Ascending aorta (tissue), 2 donors: ENCODE data around the gene MRPS23. TPM values are rescaled to one million over a fixed set of nuclear protein-coding genes. Genes with fewer than 3 reads are reported as not detected.

ENCODE experiments used
- DNase-seq, 2 donors: peaks; one replicate each; pipeline ENCODE4 v3.0.0-alpha.2; 2019; ENCODE audit warnings: low spot score in 2 of 2
- H3K27ac ChIP-seq, 2 donors: fragments of 200-600 bp; sonication (generic); one replicate each; pipeline ENCODE4 v1.5.1; 2016 to 2017; ENCODE audit warnings: mild to moderate bottlenecking in 1 of 2
- H3K27me3 ChIP-seq: fragments of 200-600 bp; sonication (generic); one replicate; pipeline ENCODE4 v1.5.1; 2017
- H3K36me3 ChIP-seq, 2 donors: fragments of 200-600 bp; sonication (generic); one replicate each; pipeline ENCODE4 v1.5.1; 2016
- H3K4me1 ChIP-seq, 2 donors: fragments of 200-600 bp; sonication (generic); one replicate each; pipeline ENCODE4 v1.5.1; 2016 to 2017; ENCODE audit warnings: mild to moderate bottlenecking in 1 of 2
- H3K4me3 ChIP-seq, 2 donors: fragments of 200-600 bp; sonication (generic); one replicate each; pipeline ENCODE4 v1.5.1; 2016 to 2017; ENCODE audit warnings: mild to moderate bottlenecking in 1 of 2
- H3K9me3 ChIP-seq, 2 donors: fragments of 200-600 bp; sonication (generic); one replicate each; pipeline ENCODE4 v1.5.1; 2016
- CTCF ChIP-seq, 3 experiments: fragments of 200-600 bp in 2 of 3; fragments of 450-650 bp in 1 of 3; sonication (generic) in 2 of 3; IDR thresholded peaks; one replicate each; pipeline ENCODE4 v1.5.1; 2016 to 2019; ENCODE audit warnings: antibody characterized with exemption in 3 of 3, mild to moderate bottlenecking in 1 of 3, moderate library complexity in 1 of 3
- intact Hi-C: fragments of 100-400 bp; cut with DNase I; formaldehyde crosslinking; loops from one replicate; pipeline ENCODE4 v1.15.1; 2023
- total RNA-seq: library from RNA; depleted of rRNA; stranded (reverse); fragments of >200 nt; gene quantifications from one replicate; pipeline ENCODE4 v1.1.0, GENCODE V29; 2016

MRPS23 gene
- total RNA-seq, 1 donor from 2014 or later = 2.0 TPM

DNA sequence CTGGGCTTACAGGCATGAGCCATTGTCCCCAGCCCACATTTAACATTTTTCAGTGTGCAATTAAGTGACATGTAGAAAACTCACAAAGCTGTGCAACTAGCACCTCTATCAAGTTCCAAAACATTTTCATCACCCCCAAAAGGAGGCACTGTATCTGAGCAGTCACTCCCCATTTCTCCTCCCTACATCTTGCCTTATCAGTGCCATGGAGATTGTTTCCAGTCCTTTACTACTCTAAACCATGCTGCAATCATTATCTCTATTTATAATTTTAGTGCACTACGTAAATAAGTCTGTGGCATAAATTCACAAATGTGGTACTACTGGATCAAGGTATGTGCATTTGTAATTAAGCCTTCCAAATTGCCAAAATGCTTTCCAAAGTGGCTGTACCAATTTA, 7.6 kb downstream of the MRPS23 start:
- no peak for DNase-seq
- Histone ChIP-seq H3K36me3 (peaks cover 31 to 39% of the 10 kb centered on the region in 2 donors), H3K4me3 (no peak overlapping the region), H3K27me3 (no peaks in the 10 kb centered on the region), H3K9me3 (no peaks in the 10 kb centered on the region), H3K4me1 (no peaks in the 10 kb centered on the region), H3K27ac (no peak overlapping the region)
- TF ChIP-seq CTCF (IDR thresholded peaks at IDR 0.05) = no peak
- intact Hi-C loops = no loop called here

- TF ChIP-seq CTCF (IDR thresholded peaks at IDR 0.05) = no peak
- intact Hi-C loops = loop anchor here (10.0 kb wide), 1 partner anchor 395 kb away; no protein-coding TSS in a partner anchor
- Histone ChIP-seq H3K4me3 (no peak overlapping the region), H3K9me3 (no peaks in the 10 kb centered on the region), H3K27ac (no peak overlapping the region), H3K4me1 (peaks cover 2 to 5% of the 10 kb centered on the region in 2 donors), H3K36me3 (peaks cover 31 to 40% of the 10 kb centered on the region in 2 donors), H3K27me3 (no peaks in the 10 kb centered on the region)
- DNase-seq = no peak
Observed at GRCh38 chr17:57839571-57839923, 10.3 kb downstream of the MRPS23 start.

DNA sequence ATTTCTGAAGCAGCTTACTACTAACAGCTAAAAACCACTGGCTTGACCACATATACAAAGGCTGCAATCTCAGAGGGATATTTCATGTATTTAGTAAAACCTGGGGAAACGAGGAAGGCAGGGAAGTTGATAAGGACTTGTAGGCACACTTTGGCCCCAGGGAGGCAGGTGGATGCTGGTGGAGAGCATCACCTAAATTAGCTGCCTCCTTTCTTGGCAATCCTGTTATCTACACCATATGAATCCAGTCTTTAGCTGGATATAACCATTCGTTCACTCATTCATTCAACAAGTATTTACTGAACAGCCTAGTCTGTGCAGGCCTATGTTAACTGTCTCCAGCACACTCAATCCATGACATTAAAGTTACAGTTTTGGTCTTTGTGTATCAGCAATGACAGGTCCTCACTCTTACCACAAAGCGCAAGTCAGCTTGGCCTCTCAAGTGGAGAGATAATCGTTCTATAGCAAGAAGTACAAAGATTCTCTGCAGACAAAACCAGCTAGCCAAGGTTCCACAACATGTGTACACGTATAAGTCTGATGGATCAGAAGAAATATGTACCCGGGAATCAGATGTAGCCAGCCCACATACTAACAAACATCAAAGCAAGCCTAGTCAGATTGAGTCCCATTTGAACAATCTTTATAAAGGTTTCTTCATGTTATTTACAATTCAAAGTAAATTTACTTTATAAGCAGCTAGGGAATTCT, 10.8 kb downstream of the MRPS23 start:
- no peak for TF ChIP-seq CTCF (IDR thresholded peaks at IDR 0.05)
- H3K9me3 ChIP-seq = no peaks in the 10 kb centered on the region
- peaks cover 31 to 40% of the 10 kb centered on the region in 2 donors for H3K36me3 ChIP-seq
- H3K27me3 ChIP-seq = no peaks in the 10 kb centered on the region
- peak in 1 of 2 donors; percentile 4 for DNase-seq
- H3K4me3 ChIP-seq = no peak overlapping the region
- H3K4me1 ChIP-seq = peaks cover 4 to 7% of the 10 kb centered on the region in 2 donors
- H3K27ac ChIP-seq = no peak overlapping the region
- intact Hi-C loops = loop anchor here (10.0 kb wide), 1 partner anchor 394 kb away; no protein-coding TSS in a partner anchor

- intact Hi-C loops = loop anchor here (10.0 kb wide), 1 partner anchor 394 kb away; no protein-coding TSS in a partner anchor
- no peaks in the 10 kb centered on the region for H3K27me3 ChIP-seq
- peak in 1 of 2 donors; percentile 30 for DNase-seq
- no peak overlapping the region for H3K4me3 ChIP-seq
- no peaks in the 10 kb centered on the region for H3K9me3 ChIP-seq
- no peak for TF ChIP-seq CTCF (IDR thresholded peaks at IDR 0.05)
- H3K27ac ChIP-seq = no peak overlapping the region
- peaks cover 31 to 40% of the 10 kb centered on the region in 2 donors for H3K36me3 ChIP-seq
- peaks cover 9 to 13% of the 10 kb centered on the region in 2 donors for H3K4me1 ChIP-seq
Observed at GRCh38 chr17:57838453-57838852, 11.4 kb downstream of the MRPS23 start.

DNA sequence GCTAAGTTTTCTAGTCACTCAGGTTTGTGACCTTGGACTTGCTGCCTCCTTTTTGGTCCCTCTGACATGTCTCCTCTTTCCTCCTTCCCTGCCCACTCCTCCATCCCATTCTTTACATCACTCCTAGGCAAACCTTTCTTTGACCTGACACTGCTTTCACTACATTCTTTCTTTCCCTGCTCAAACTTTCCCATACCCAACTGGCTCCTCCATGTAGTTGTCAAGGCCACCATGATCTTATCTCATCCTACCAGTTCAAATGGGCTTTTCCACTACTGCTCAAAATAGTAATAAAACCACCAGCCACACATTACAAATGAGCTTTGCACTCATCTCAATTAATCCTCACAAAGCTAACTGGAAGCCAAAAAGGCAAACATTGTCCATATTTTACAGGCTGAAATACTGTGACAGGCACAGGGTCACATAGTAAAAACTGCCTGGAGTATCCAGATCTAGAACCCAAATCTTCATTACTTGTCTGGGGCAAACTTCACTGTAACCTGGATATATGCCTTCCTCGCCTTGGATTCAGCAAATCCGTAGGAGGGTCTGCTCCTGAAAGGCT, 14.4 kb downstream of the MRPS23 start:
- intact Hi-C loops = loop anchor here (2.0 to 10.0 kb wide), 2 partner anchors 173 to 391 kb away; no protein-coding TSS in a partner anchor
- peaks cover 21 to 33% of the 10 kb centered on the region in 2 donors for H3K36me3 ChIP-seq
- DNase-seq = peak in 1 of 2 donors; percentile 0
- H3K27ac ChIP-seq = peak overlapping the region; percentile 83 to 88
- TF ChIP-seq CTCF (IDR thresholded peaks at IDR 0.05) = no peak
- H3K4me1 ChIP-seq = peaks cover 10 to 19% of the 10 kb centered on the region in 2 donors
- H3K27me3 ChIP-seq = no peaks in the 10 kb centered on the region
- no peak overlapping the region for H3K4me3 ChIP-seq
- no peaks in the 10 kb centered on the region for H3K9me3 ChIP-seq
